Measurements from ENCODE around the gene PSMB11. TPM values are rescaled to one million over a fixed set of nuclear protein-coding genes. Genes with fewer than 3 reads are reported as not detected.

Gene PSMB11
- total RNA-seq, 2 experiments from 2014 or later = not detected

DNA sequence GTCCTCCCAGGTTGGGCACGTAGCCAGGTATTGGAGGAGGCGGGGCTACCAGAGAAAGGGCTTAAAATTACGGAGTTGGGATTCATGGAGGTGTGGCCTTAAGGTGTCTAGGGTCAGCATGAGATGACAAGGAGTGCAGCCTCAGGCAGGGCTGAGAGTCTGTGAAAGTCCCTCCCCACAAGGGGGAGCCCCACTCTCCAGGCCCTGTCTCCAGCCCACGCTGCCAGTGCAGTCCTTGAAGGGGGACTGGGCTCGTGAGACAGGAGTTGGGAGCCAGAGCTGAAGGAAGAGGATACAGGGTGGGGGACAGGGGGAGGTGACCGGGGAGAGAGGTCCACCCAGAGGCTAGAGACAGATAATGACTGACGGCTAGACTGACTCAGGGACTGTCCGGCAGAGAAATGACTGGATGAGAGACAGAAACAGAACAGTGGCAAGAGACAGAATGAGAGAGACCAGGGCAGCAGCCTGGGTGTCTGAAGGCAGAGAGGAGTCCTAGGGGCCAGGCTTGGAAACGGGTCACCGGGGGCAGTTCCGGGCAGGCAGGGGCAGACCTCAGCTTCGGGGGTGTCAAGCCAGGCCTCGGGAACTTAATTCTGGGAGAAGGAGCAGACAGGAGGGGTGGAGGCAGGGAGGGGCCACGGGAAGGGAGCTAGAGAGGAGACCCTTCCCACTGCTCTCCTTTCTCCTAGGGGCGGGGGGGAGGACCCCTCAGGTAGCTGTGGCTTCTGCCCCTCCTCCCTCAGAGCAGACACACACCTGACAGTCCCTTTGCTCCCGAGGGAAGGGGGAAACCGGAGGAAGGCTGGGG, 14.3 kb downstream of the PSMB11 start:
- peak; percentile 77 for DNase-seq
- Mint-ChIP-seq H3K4me3 (peak overlapping the region; percentile 66), H3K27ac (no peak overlapping the region), H3K27me3 (peaks cover 2% of the 10 kb centered on the region), H3K9me3 (no peaks in the 10 kb centered on the region), H3K36me3 (peaks cover 15% of the 10 kb centered on the region), H3K4me1 (ENCODE audit: low read depth) (peaks cover 16% of the 10 kb centered on the region)
- intact Hi-C loops (cut with micrococcal nuclease) = loop anchor here (1.0 kb wide), 2 partner anchors 21 to 127 kb away; partner anchors contain the start of gene PRMT5
- ChIA-PET CTCF (interaction anchor here (0.9 to 18.9 kb wide), 9 partner anchors 11 to 145 kb away, joined by 3 to 839 read pairs (median 4); partner anchors contain the start of gene AJUBA), POLR2A (interaction anchor here (1.0 kb wide), 1 partner anchor 73 kb away, joined by 3 read pairs; the partner anchor contains the start of gene AJUBA)

GRCh38 chr14:23056956-23057756, 15.1 kb downstream of the PSMB11 start, which contains the start of gene CDH24:
Gene CDH24, minus strand, starts transcription at chr14:23057520. Its CDS starts 1,787 bp downstream, at chr14:23055733.
- peak; percentile 74 for DNase-seq
- H3K9me3 Mint-ChIP-seq = no peaks in the 10 kb centered on the region
- peaks cover 16% of the 10 kb centered on the region for H3K4me1 Mint-ChIP-seq (ENCODE audit: low read depth)
- peaks cover 19% of the 10 kb centered on the region for H3K36me3 Mint-ChIP-seq
- intact Hi-C loops (cut with micrococcal nuclease) = loop anchor here (1.0 kb wide), 2 partner anchors 22 to 128 kb away; partner anchors contain the start of gene PRMT5
- peak within 1 kb of the TSS; percentile 78 for H3K4me3 Mint-ChIP-seq
- ChIA-PET POLR2A (interaction anchor here (0.8 to 1.7 kb wide), 5 partner anchors 11 to 100 kb away, joined by 3 to 14 read pairs (median 3); partner anchors contain the start of gene HAUS4), CTCF (interaction anchor here (0.6 to 18.9 kb wide), 43 partner anchors 8 to 1079 kb away, joined by 3 to 839 read pairs (median 5); partner anchors contain the start of genes ACIN1, AJUBA, C14orf119 and HAUS4)
- no peak within 1 kb of the TSS for H3K27ac Mint-ChIP-seq
- H3K27me3 Mint-ChIP-seq = peaks cover 2% of the 10 kb centered on the region

DNA sequence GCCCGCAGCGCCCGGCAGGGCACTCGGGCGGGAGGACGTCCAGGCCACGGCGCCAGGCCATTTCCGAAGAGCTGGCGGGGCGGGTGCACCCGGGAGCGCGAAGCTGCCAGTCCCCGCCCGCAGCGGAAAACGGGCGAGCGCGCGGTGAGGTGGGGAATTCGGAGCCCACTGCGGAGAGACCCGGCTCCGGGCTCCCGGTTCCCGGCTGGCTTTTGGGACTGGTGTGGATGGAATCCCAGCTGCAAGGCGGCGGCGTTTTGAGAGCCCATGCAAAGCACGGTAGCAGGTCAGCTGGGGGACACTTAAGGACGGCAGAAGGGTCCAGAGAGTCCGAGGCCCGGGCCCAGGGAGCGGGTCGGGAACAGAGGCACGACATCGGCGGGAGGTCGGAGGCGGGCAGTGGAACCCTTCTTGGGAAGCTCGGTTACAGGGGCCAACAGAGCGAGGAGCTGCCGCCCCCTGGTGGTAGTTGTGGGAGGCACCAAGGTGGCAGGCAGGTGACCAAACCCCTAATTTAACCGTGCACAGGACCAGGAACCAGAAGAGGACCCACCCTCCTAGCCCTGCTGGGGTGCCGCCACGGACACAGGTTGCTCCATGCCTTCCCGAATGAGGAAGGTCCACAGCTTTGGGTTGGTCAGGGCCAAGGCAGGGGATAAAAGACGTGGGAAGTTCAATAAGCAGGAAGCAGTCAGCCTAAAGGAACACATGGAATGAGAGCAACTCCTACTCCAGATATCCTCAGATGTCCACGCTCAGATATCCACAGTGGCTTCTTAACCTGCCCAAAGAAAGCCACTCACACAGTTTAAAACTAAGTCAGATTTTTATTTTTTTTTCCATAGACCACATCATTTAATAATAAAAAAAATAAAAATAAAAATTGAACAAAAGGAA, 16.0 kb downstream of the PSMB11 start:
- POLR2A ChIA-PET = interaction anchor here (0.6 to 1.7 kb wide), 6 partner anchors 11 to 101 kb away, joined by 3 to 14 read pairs (median 4); partner anchors contain the start of gene HAUS4

DNA sequence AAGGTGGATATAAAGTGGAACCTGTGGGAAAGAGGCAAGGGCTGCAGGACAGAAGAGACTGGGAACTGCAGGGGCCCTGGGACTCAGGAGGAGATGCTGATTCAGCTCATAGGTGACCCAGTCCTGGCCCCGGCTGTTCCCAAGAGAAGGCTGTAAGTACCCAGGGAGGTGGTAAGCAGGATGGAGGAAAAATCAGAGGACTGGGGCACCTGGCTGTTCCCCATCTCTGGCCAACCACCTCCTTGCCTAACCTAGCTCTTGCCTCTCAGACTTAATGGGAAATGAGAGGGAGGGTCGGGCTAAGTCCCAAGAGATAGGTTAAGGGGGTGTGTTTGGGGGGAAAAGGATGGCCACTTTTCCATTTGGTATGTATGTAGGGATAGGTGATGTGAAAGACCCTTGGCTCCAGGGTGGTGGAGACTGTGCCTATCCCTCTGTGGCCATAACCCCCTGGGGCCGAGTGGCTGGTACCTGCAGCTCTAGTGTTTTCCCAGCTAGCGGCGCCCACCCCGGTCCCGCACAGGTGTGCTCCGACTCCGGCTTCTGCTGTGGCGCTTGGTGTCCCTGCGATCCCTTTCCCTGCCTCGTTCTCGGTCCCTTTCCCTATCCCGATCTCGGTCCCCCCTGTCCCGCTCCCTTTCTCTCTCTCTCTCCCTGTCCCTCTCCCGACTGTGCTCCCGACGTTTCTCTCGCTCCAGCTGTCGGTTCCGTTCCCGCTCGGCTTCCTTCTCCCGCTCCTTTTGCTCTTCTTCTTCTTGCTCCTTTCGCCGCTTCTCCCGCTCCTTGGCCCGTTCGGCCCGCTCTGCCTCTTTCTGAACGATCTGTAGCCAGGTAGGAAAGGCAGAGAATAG, 16.9 kb downstream of the PSMB11 start:
- intact Hi-C loops (cut with micrococcal nuclease) = loop anchor here (1.0 kb wide), 3 partner anchors 52 to 86 kb away; no protein-coding TSS in a partner anchor
- H3K4me3 Mint-ChIP-seq = no peak overlapping the region
- peaks cover 2% of the 10 kb centered on the region for H3K27me3 Mint-ChIP-seq
- CTCF ChIA-PET = interaction anchor here (0.6 to 18.9 kb wide), 38 partner anchors 9 to 1081 kb away, joined by 3 to 839 read pairs (median 6); partner anchors contain the start of genes ACIN1, AJUBA, C14orf119 and HAUS4
- no peak overlapping the region for H3K27ac Mint-ChIP-seq
- peaks cover 16% of the 10 kb centered on the region for H3K4me1 Mint-ChIP-seq (ENCODE audit: low read depth)
- POLR2A ChIA-PET = interaction anchor here (0.6 to 1.7 kb wide), 4 partner anchors 53 to 76 kb away, joined by 3 to 14 read pairs (median 4); no protein-coding TSS in a partner anchor
- H3K36me3 Mint-ChIP-seq = peaks cover 33% of the 10 kb centered on the region
- no peak for DNase-seq
- no peaks in the 10 kb centered on the region for H3K9me3 Mint-ChIP-seq

More for the DNA sequence above, 16.0 kb downstream of the PSMB11 start:
- H3K4me1 Mint-ChIP-seq (ENCODE audit: low read depth) = peaks cover 16% of the 10 kb centered on the region
- H3K27ac Mint-ChIP-seq = no peak overlapping the region
- DNase-seq = peak; percentile 92
- peaks cover 2% of the 10 kb centered on the region for H3K27me3 Mint-ChIP-seq
- peak overlapping the region; percentile 78 for H3K4me3 Mint-ChIP-seq
- peaks cover 26% of the 10 kb centered on the region for H3K36me3 Mint-ChIP-seq
- H3K9me3 Mint-ChIP-seq = no peaks in the 10 kb centered on the region
- intact Hi-C loops (cut with micrococcal nuclease) = loop anchor here (1.0 kb wide), 3 partner anchors 51 to 85 kb away; no protein-coding TSS in a partner anchor
- CTCF ChIA-PET = interaction anchor here (0.6 to 18.9 kb wide), 44 partner anchors 9 to 1080 kb away, joined by 3 to 839 read pairs (median 6); partner anchors contain the start of genes ACIN1, AJUBA, C14orf119 and HAUS4

GRCh38 chr14:23060536-23061260, 18.7 kb downstream of the PSMB11 start:
- intact Hi-C loops (cut with micrococcal nuclease) = no loop called here
- H3K36me3 Mint-ChIP-seq = peaks cover 43% of the 10 kb centered on the region
- DNase-seq = no peak
- H3K4me3 Mint-ChIP-seq = no peak overlapping the region
- H3K4me1 Mint-ChIP-seq (ENCODE audit: low read depth) = peaks cover 17% of the 10 kb centered on the region
- ChIA-PET POLR2A (interaction anchor here (0.7 kb wide), 1 partner anchor 11 kb away, joined by 4 read pairs; no protein-coding TSS in a partner anchor), CTCF (interaction anchor here (0.6 to 18.9 kb wide), 6 partner anchors 7 to 86 kb away, joined by 4 to 839 read pairs (median 78); partner anchors contain the start of gene AJUBA)
- peaks cover 2% of the 10 kb centered on the region for H3K27me3 Mint-ChIP-seq
- no peaks in the 10 kb centered on the region for H3K9me3 Mint-ChIP-seq
- no peak overlapping the region for H3K27ac Mint-ChIP-seq

- peaks cover 10% of the 10 kb centered on the region for H3K4me1 Mint-ChIP-seq (ENCODE audit: low read depth)
- H3K27ac Mint-ChIP-seq = no peak overlapping the region
- H3K4me3 Mint-ChIP-seq = no peak overlapping the region
- POLR2A ChIA-PET = interaction anchor here (0.6 to 1.0 kb wide), 3 partner anchors 8 to 89 kb away, joined by 3 read pairs; no protein-coding TSS in a partner anchor
- no peaks in the 10 kb centered on the region for H3K27me3 Mint-ChIP-seq
- intact Hi-C loops (cut with micrococcal nuclease) = no loop called here
- no peaks in the 10 kb centered on the region for H3K9me3 Mint-ChIP-seq
- CTCF ChIA-PET = interaction anchor here (0.7 to 18.9 kb wide), 9 partner anchors 9 to 650 kb away, joined by 3 to 839 read pairs (median 4); partner anchors contain the start of genes AJUBA and CEBPE
- peaks cover 55% of the 10 kb centered on the region for H3K36me3 Mint-ChIP-seq
- no peak for DNase-seq
Observed at GRCh38 chr14:23062002-23062401, 20.0 kb downstream of the PSMB11 start.

- Mint-ChIP-seq H3K36me3 (peaks cover 62% of the 10 kb centered on the region), H3K27me3 (no peaks in the 10 kb centered on the region), H3K9me3 (no peaks in the 10 kb centered on the region), H3K4me3 (no peak overlapping the region), H3K4me1 (ENCODE audit: low read depth) (peaks cover 10% of the 10 kb centered on the region), H3K27ac (no peak overlapping the region)
- no peak for DNase-seq
- ChIA-PET POLR2A (no interaction called here), CTCF (interaction anchor here (11.0 to 18.9 kb wide), 2 partner anchors 74 to 89 kb away, joined by 129 to 839 read pairs; partner anchors contain the start of gene AJUBA)
- intact Hi-C loops (cut with micrococcal nuclease) = no loop called here
Observed at GRCh38 chr14:23063601-23064000, 21.6 kb downstream of the PSMB11 start.

- no peaks in the 10 kb centered on the region for H3K27me3 Mint-ChIP-seq
- H3K9me3 Mint-ChIP-seq = no peaks in the 10 kb centered on the region
- CTCF ChIA-PET = interaction anchor here (1.3 to 18.9 kb wide), 4 partner anchors 8 to 76 kb away, joined by 3 to 839 read pairs (median 48); partner anchors contain the start of genes AJUBA and CDH24
- POLR2A ChIA-PET = no interaction called here
- no peak for DNase-seq
- no peak overlapping the region for H3K27ac Mint-ChIP-seq
- H3K4me1 Mint-ChIP-seq (ENCODE audit: low read depth) = peaks cover 32% of the 10 kb centered on the region
- H3K4me3 Mint-ChIP-seq = no peak overlapping the region
- intact Hi-C loops (cut with micrococcal nuclease) = no loop called here
- H3K36me3 Mint-ChIP-seq = peaks cover 60% of the 10 kb centered on the region
Observed at GRCh38 chr14:23066368-23066767, 24.4 kb downstream of the PSMB11 start.
